Neural cell (in vitro differentiated cells): Measurements from ENCODE around the gene WFIKKN2.

Source experiments
- CTCF ChIP-seq: fragments of 450-650 bp; IDR thresholded peaks from 2 replicates; pipeline ENCODE4 v1.5.1; 2014; ENCODE audit warnings: antibody characterized with exemption, mild to moderate bottlenecking, moderate library complexity; ENCODE audit not compliant: poor library complexity, severe bottlenecking
- POLR2AphosphoS5 ChIP-seq: IDR thresholded peaks from 2 replicates; pipeline ENCODE4 v1.6.1; 2012
- RAD21 ChIP-seq: fragments of 450-650 bp; conservative IDR thresholded peaks from 2 replicates; pipeline ENCODE4 v1.6.1; 2014; ENCODE audit warnings: antibody characterized with exemption, mild to moderate bottlenecking, moderate library complexity
- SMC3 ChIP-seq: fragments of 450-650 bp; conservative IDR thresholded peaks from 2 replicates; pipeline ENCODE4 v1.6.1; 2014; ENCODE audit warnings: antibody characterized with exemption, mild to moderate bottlenecking, moderate library complexity; ENCODE audit not compliant: poor library complexity
- TAF1 ChIP-seq: IDR thresholded peaks from 2 replicates; pipeline ENCODE4 v1.6.1; 2012; ENCODE audit warnings: low read depth

DNA sequence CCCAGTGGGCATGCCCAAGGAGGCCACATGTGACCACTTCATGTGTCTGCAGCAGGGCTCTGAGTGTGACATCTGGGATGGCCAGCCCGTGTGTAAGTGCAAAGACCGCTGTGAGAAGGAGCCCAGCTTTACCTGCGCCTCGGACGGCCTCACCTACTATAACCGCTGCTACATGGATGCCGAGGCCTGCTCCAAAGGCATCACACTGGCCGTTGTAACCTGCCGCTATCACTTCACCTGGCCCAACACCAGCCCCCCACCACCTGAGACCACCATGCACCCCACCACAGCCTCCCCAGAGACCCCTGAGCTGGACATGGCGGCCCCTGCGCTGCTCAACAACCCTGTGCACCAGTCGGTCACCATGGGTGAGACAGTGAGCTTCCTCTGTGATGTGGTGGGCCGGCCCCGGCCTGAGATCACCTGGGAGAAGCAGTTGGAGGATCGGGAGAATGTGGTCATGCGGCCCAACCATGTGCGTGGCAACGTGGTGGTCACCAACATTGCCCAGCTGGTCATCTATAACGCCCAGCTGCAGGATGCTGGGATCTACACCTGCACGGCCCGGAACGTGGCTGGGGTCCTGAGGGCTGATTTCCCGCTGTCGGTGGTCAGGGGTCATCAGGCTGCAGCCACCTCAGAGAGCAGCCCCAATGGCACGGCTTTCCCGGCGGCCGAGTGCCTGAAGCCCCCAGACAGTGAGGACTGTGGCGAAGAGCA is 4.4 kb downstream of the WFIKKN2 start:
- TF ChIP-seq RAD21 (no peak), TAF1 (no peak), CTCF (no peak), POLR2AphosphoS5 (no peak), SMC3 (no peak)
